Neural progenitor cell (in vitro differentiated cells): ENCODE measurements around the gene ADAMTSL1. TPM values are rescaled to one million over a fixed set of nuclear protein-coding genes. Genes with fewer than 3 reads are reported as not detected.

Experiments
- DNase-seq: peaks from one replicate; pipeline ENCODE4 v3.0.0-alpha.2; 2016; ENCODE audit warnings: low spot score
- H2AFZ ChIP-seq: fragments of 200-600 bp; sonication (generic); replicated peaks from 2 replicates; pipeline ENCODE4 v1.6.1; 2016; ENCODE audit warnings: antibody characterized with exemption
- H3F3A ChIP-seq: fragments of 200-600 bp; sonication (generic); 2 replicates; pipeline ENCODE4 v1.6.1; 2016; ENCODE audit warnings: antibody characterized with exemption, low read depth
- H3K27ac ChIP-seq: fragments of 200-600 bp; sonication (generic); 2 replicates; pipeline ENCODE4 v1.5.1; 2016; ENCODE audit warnings: mild to moderate bottlenecking
- H3K27me3 ChIP-seq: fragments of 200-600 bp; sonication (generic); 2 replicates; pipeline ENCODE4 v1.6.1; 2016; ENCODE audit warnings: mild to moderate bottlenecking, moderate library complexity
- H3K36me3 ChIP-seq: fragments of 200-600 bp; sonication (generic); 2 replicates; pipeline ENCODE4 v1.5.1; 2016
- H3K4me1 ChIP-seq: fragments of 200-600 bp; sonication (generic); 2 replicates; pipeline ENCODE4 v1.6.1; 2016; ENCODE audit warnings: mixed run types
- H3K4me2 ChIP-seq: fragments of 200-600 bp; sonication (generic); 2 replicates; pipeline ENCODE4 v1.6.1; 2016
- H3K4me3 ChIP-seq: fragments of 200-600 bp; sonication (generic); 2 replicates; pipeline ENCODE4 v1.5.1; 2016
- H3K79me2 ChIP-seq: fragments of 200-600 bp; sonication (generic); 2 replicates; pipeline ENCODE4 v1.6.1; 2016; ENCODE audit warnings: low read depth
- H3K9ac ChIP-seq: fragments of 200-600 bp; sonication (generic); 2 replicates; pipeline ENCODE4 v1.6.1; 2016
- H3K9me3 ChIP-seq: fragments of 200-600 bp; sonication (generic); 2 replicates; pipeline ENCODE4 v1.5.1; 2016; ENCODE audit warnings: low read depth
- H4K20me1 ChIP-seq: fragments of 200-600 bp; sonication (generic); 2 replicates; pipeline ENCODE4 v1.6.1; 2016; ENCODE audit warnings: low read depth
- H3K27ac Mint-ChIP-seq: 3 replicates; pipeline ENCODE4 v1.8.0; 2021; ENCODE audit warnings: mixed read lengths
- H3K27me3 Mint-ChIP-seq: 2 replicates; pipeline ENCODE4 v1.8.0; 2022; ENCODE audit warnings: low read depth, mild to moderate bottlenecking, inconsistent platforms, moderate library complexity, mixed read lengths; ENCODE audit not compliant: insufficient read depth
- H3K36me3 Mint-ChIP-seq: 3 replicates; pipeline ENCODE4 v1.8.0; 2021; ENCODE audit warnings: mixed read lengths
- H3K4me1 Mint-ChIP-seq: 3 replicates; pipeline ENCODE4 v1.8.0; 2021; ENCODE audit warnings: mixed read lengths
- H3K4me3 Mint-ChIP-seq: 3 replicates; pipeline ENCODE4 v1.8.0; 2021; ENCODE audit warnings: mild to moderate bottlenecking, moderate library complexity, mixed read lengths
- H3K9me3 Mint-ChIP-seq: 3 replicates; pipeline ENCODE4 v1.8.0; 2020; ENCODE audit warnings: mixed read lengths
- CTCF ChIP-seq: fragments of 200-600 bp; sonication (generic); IDR thresholded peaks from 2 replicates; pipeline ENCODE4 v1.5.1; 2017; ENCODE audit warnings: antibody characterized with exemption, mild to moderate bottlenecking
- EZH2 ChIP-seq: fragments of 200-600 bp; sonication (generic); IDR thresholded peaks from 2 replicates; pipeline ENCODE4 v1.6.1; 2017; ENCODE audit warnings: antibody characterized with exemption, mild to moderate bottlenecking, moderate library complexity
- EZH2phosphoT487 ChIP-seq: fragments of 200-600 bp; sonication (generic); IDR thresholded peaks from 2 replicates; pipeline ENCODE4 v1.6.1; 2017; ENCODE audit warnings: antibody characterized with exemption
- total RNA-seq: library from RNA; depleted of rRNA; stranded (reverse); fragments of >200 nt; gene quantifications from 2 replicates; pipeline ENCODE4 v1.2.3, GENCODE V29; 2015; ENCODE audit warnings: low replicate concordance

The ADAMTSL1 gene
- total RNA-seq, 1 donor from 2014 or later = 0.73 TPM

DNA sequence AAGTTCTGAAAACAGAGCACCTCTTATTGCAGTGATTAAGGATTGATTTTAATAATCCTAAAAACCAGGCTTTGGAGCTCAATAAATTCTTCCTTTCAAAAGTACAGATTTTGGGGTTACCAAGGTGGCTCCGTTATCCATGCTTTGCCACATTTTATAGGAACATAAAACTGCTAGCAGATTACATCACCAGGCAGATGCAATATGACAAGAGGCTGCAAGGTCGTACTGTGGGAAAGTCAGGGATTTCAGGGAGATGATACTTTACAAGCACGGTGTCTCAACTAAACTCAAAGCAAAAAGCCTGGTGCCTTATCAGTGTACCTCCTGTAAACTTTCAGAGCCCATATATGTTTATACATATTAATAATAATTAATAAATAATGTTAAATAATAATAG, 28.6 kb downstream of the ADAMTSL1 start:
- Mint-ChIP-seq H3K27ac (no peak overlapping the region), H3K27me3 (no peaks in the 10 kb centered on the region), H3K4me3 (no peak overlapping the region), H3K9me3 (no peaks in the 10 kb centered on the region), H3K4me1 (peaks cover 8% of the 10 kb centered on the region), H3K36me3 (no peaks in the 10 kb centered on the region)
- no peak for DNase-seq
- H3F3A ChIP-seq = no peaks in the 10 kb centered on the region
- no peak overlapping the region for H3K4me3 ChIP-seq
- no peaks in the 10 kb centered on the region for H3K27me3 ChIP-seq
- H3K27ac ChIP-seq = no peak overlapping the region
- peaks cover 32% of the 10 kb centered on the region for H3K4me1 ChIP-seq
- no peaks in the 10 kb centered on the region for H4K20me1 ChIP-seq
- H2AFZ ChIP-seq = no peak overlapping the region
- TF ChIP-seq EZH2 = no peak
- TF ChIP-seq EZH2phosphoT487 = no peak
- no peak for TF ChIP-seq CTCF
- no peaks in the 10 kb centered on the region for H3K9me3 ChIP-seq
- H3K9ac ChIP-seq = no peak overlapping the region
- no peaks in the 10 kb centered on the region for H3K79me2 ChIP-seq
- H3K4me2 ChIP-seq = no peak overlapping the region
- no peaks in the 10 kb centered on the region for H3K36me3 ChIP-seq

- Mint-ChIP-seq H3K4me3 (no peak overlapping the region), H3K27ac (no peak overlapping the region), H3K4me1 (peaks cover 8% of the 10 kb centered on the region), H3K27me3 (no peaks in the 10 kb centered on the region), H3K9me3 (no peaks in the 10 kb centered on the region), H3K36me3 (no peaks in the 10 kb centered on the region)
- Histone ChIP-seq H3K4me3 (no peak overlapping the region), H3K4me1 (peaks cover 35% of the 10 kb centered on the region), H3K27ac (no peak overlapping the region), H3K4me2 (peak overlapping the region; percentile 13), H3F3A (no peaks in the 10 kb centered on the region), H3K27me3 (no peaks in the 10 kb centered on the region), H4K20me1 (no peaks in the 10 kb centered on the region), H3K36me3 (no peaks in the 10 kb centered on the region), H3K9me3 (no peaks in the 10 kb centered on the region), H3K79me2 (no peaks in the 10 kb centered on the region), H3K9ac (no peak overlapping the region), H2AFZ (peak overlapping the region; percentile 69)
- DNase-seq = peak; percentile 83
- TF ChIP-seq EZH2 (no peak), EZH2phosphoT487 (no peak), CTCF (no peak)
Measured at GRCh38 chr9:18504707-18505106, 30.8 kb downstream of the ADAMTSL1 start.

DNA sequence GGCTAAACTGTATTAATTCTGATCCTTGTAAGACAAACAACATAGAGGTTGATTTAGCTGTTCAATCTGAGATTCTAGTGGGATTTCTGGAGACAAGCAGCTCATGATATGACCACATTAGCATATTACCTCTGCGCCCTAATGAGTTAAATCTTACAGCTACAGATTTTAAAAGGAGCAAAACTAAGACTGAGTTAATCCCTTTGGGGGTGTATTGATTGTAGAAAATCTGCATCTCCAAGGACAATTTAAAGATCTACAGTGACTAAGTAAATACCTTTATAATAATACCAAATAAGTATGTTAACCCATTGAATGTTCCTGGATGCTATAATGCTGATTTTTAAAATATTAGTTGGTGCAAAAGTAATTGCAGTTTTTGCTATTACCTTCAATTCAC, 33.2 kb downstream of the ADAMTSL1 start:
- Histone ChIP-seq H3K27me3 (no peaks in the 10 kb centered on the region), H3K9me3 (no peaks in the 10 kb centered on the region), H3K4me1 (peaks cover 34% of the 10 kb centered on the region), H3K27ac (no peak overlapping the region), H4K20me1 (no peaks in the 10 kb centered on the region), H3K4me3 (no peak overlapping the region), H3K4me2 (no peak overlapping the region), H3K36me3 (no peaks in the 10 kb centered on the region), H3F3A (no peaks in the 10 kb centered on the region), H2AFZ (no peak overlapping the region), H3K79me2 (no peaks in the 10 kb centered on the region), H3K9ac (no peak overlapping the region)
- TF ChIP-seq EZH2phosphoT487 (no peak), CTCF (no peak), EZH2 (no peak)
- Mint-ChIP-seq H3K9me3 (no peaks in the 10 kb centered on the region), H3K27me3 (no peaks in the 10 kb centered on the region), H3K27ac (no peak overlapping the region), H3K4me1 (peaks cover 8% of the 10 kb centered on the region), H3K36me3 (no peaks in the 10 kb centered on the region), H3K4me3 (no peak overlapping the region)
- no peak for DNase-seq
